OCI-LY3 (cell line): ENCODE measurements around the gene FALEC.

Source experiments
- EZH2phosphoT487 ChIP-seq: fragments of 200-600 bp; shearing (Covaris generic); IDR thresholded peaks from 2 replicates; pipeline ENCODE4 v1.6.1; 2018; ENCODE audit warnings: antibody characterized with exemption, mixed run types, low read depth
- TF ChIP-seq, protein P1 (sequence below): fragments of 200-600, 300-600 bp; sonication (generic); IDR thresholded peaks from 2 replicates; pipeline ENCODE4 v1.5.1; 2014; ENCODE audit warnings: antibody characterized with exemption, low read length, low read depth

GRCh38 chr1:150508982-150509381 is 6.6 kb upstream of the FALEC start:
- TF ChIP-seq, protein P1, sequence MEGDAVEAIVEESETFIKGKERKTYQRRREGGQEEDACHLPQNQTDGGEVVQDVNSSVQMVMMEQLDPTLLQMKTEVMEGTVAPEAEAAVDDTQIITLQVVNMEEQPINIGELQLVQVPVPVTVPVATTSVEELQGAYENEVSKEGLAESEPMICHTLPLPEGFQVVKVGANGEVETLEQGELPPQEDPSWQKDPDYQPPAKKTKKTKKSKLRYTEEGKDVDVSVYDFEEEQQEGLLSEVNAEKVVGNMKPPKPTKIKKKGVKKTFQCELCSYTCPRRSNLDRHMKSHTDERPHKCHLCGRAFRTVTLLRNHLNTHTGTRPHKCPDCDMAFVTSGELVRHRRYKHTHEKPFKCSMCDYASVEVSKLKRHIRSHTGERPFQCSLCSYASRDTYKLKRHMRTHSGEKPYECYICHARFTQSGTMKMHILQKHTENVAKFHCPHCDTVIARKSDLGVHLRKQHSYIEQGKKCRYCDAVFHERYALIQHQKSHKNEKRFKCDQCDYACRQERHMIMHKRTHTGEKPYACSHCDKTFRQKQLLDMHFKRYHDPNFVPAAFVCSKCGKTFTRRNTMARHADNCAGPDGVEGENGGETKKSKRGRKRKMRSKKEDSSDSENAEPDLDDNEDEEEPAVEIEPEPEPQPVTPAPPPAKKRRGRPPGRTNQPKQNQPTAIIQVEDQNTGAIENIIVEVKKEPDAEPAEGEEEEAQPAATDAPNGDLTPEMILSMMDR = no peak
- no peak for TF ChIP-seq EZH2phosphoT487
